Loucy (cell line): ENCODE data around the gene MAB21L3.

Experiments
- H2AFZ ChIP-seq: fragments of 200-600 bp; sonication (generic); 2 replicates; pipeline ENCODE4 v1.6.0; 2016; ENCODE audit warnings: antibody characterized with exemption, mild to moderate bottlenecking, low read length, moderate library complexity
- H3F3A ChIP-seq: fragments of 200-600 bp; 2 replicates; pipeline ENCODE4 v1.6.0; 2016; ENCODE audit warnings: antibody characterized with exemption, low read depth, mild to moderate bottlenecking
- H3K27me3 ChIP-seq: fragments of 200-600 bp; sonication (generic); 2 replicates; pipeline ENCODE4 v1.6.1; 2014; ENCODE audit warnings: low read length, mild to moderate bottlenecking; ENCODE audit not compliant: insufficient read depth, poor library complexity, severe bottlenecking
- H3K36me3 ChIP-seq: fragments of 200-600 bp; sonication (generic); 2 replicates; pipeline ENCODE4 v1.6.1; 2016; ENCODE audit warnings: low read length; ENCODE audit not compliant: insufficient read depth
- H3K4me1 ChIP-seq: fragments of 200-600 bp; sonication (generic); 2 replicates; pipeline ENCODE4 v1.5.1; 2014; ENCODE audit warnings: low read length, mild to moderate bottlenecking; ENCODE audit not compliant: insufficient read depth, poor library complexity, severe bottlenecking
- H3K4me2 ChIP-seq: fragments of 200-600 bp; sonication (generic); 2 replicates; pipeline ENCODE4 v1.6.0; 2014; ENCODE audit warnings: antibody characterized with exemption, low read length, low read depth, mild to moderate bottlenecking; ENCODE audit not compliant: poor library complexity, severe bottlenecking
- H3K4me3 ChIP-seq: fragments of 200-600 bp; sonication (generic); 2 replicates; pipeline ENCODE4 v1.5.1; 2014; ENCODE audit warnings: low read length, mild to moderate bottlenecking, mixed read lengths; ENCODE audit not compliant: poor library complexity, severe bottlenecking
- H3K79me2 ChIP-seq: fragments of 200-600 bp; sonication (generic); 2 replicates; pipeline ENCODE4 v1.6.1; 2014; ENCODE audit warnings: low read length; ENCODE audit not compliant: insufficient read depth
- H3K9ac ChIP-seq: fragments of 200-600 bp; sonication (generic); 2 replicates; pipeline ENCODE4 v1.6.0; 2014; ENCODE audit warnings: mild to moderate bottlenecking, low read depth, low read length, moderate library complexity; ENCODE audit not compliant: poor library complexity, severe bottlenecking
- H3K9me2 ChIP-seq: fragments of 200-600 bp; sonication (generic); replicated peaks from 2 replicates; pipeline ENCODE4 v1.6.1; 2016; ENCODE audit warnings: low read depth, low read length, mixed read lengths
- H3K9me3 ChIP-seq: fragments of 200-600 bp; sonication (generic); 2 replicates; pipeline ENCODE4 v1.6.1; 2014; ENCODE audit warnings: mild to moderate bottlenecking, antibody characterized with exemption, low read length, low read depth; ENCODE audit not compliant: insufficient read depth
- H4K20me1 ChIP-seq: fragments of 200-600 bp; sonication (generic); 2 replicates; pipeline ENCODE4 v1.6.0; 2014; ENCODE audit warnings: antibody characterized with exemption, low read length, mild to moderate bottlenecking; ENCODE audit not compliant: insufficient read depth, poor library complexity, severe bottlenecking
- EZH2phosphoT487 ChIP-seq: fragments of 200-600 bp; IDR thresholded peaks from 2 replicates; pipeline ENCODE4 v1.6.1; 2018; ENCODE audit warnings: antibody characterized with exemption, mild to moderate bottlenecking, moderate library complexity, borderline replicate concordance
- TF ChIP-seq, protein P1 (sequence below): fragments of 200-600 bp; sonication (generic); conservative IDR thresholded peaks from 2 replicates; pipeline ENCODE4 v1.5.1; 2014; ENCODE audit warnings: mild to moderate bottlenecking, antibody characterized with exemption, low read length

MAB21L3 gene

DNA sequence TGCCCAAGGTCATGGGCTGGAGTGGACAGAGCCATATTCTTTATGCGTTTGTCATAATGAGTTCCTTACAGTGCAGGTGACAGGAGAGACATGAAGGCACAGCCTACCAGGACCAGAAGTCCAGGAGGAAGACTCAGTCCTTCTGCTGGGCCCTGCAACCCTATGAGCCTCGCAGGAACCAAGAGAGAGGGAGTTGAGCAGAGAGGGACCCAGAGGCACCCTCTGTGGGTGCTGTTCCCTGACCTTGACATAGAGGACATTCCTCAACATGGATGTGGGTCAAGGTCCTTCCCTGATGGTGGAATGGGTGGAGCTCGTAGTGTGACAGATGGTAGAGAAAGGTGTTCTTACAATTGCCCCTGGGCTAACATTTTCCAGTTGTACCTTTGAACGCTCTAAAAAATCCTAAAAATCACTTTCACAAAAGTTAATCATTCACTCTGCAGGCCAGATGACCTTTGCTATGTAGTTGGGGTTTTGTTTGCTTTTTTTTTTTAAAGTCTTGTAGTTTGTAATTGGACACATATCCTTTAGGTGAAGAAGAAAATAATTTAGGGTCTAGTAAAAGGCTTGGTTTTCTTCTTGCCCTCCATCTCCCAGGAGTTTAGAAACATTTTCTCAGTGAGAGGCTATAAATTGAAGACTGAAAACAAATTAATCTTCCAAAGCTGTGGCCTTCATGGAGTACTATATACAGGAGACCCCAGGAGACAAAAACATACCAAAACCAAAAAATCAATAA is 41.9 kb downstream of the MAB21L3 start:
- Histone ChIP-seq H4K20me1 (no peaks in the 10 kb centered on the region), H3K4me2 (no peak overlapping the region), H3K4me3 (no peak overlapping the region), H3F3A (no peaks in the 10 kb centered on the region), H3K9ac (no peak overlapping the region), H3K9me3 (no peaks in the 10 kb centered on the region), H2AFZ (no peak overlapping the region), H3K9me2 (no peaks in the 10 kb centered on the region), H3K36me3 (no peaks in the 10 kb centered on the region), H3K79me2 (no peaks in the 10 kb centered on the region), H3K27me3 (no peaks in the 10 kb centered on the region), H3K4me1 (peaks cover 11% of the 10 kb centered on the region)
- TF ChIP-seq EZH2phosphoT487 = no peak
- TF ChIP-seq, protein P1, sequence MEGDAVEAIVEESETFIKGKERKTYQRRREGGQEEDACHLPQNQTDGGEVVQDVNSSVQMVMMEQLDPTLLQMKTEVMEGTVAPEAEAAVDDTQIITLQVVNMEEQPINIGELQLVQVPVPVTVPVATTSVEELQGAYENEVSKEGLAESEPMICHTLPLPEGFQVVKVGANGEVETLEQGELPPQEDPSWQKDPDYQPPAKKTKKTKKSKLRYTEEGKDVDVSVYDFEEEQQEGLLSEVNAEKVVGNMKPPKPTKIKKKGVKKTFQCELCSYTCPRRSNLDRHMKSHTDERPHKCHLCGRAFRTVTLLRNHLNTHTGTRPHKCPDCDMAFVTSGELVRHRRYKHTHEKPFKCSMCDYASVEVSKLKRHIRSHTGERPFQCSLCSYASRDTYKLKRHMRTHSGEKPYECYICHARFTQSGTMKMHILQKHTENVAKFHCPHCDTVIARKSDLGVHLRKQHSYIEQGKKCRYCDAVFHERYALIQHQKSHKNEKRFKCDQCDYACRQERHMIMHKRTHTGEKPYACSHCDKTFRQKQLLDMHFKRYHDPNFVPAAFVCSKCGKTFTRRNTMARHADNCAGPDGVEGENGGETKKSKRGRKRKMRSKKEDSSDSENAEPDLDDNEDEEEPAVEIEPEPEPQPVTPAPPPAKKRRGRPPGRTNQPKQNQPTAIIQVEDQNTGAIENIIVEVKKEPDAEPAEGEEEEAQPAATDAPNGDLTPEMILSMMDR = no peak

- Histone ChIP-seq H2AFZ (no peak overlapping the region), H3K9ac (no peak overlapping the region), H4K20me1 (no peaks in the 10 kb centered on the region), H3K4me1 (peaks cover 11% of the 10 kb centered on the region), H3K9me2 (no peaks in the 10 kb centered on the region), H3K4me3 (no peak overlapping the region), H3K36me3 (no peaks in the 10 kb centered on the region), H3K9me3 (no peaks in the 10 kb centered on the region), H3K4me2 (no peak overlapping the region), H3F3A (no peaks in the 10 kb centered on the region), H3K27me3 (no peaks in the 10 kb centered on the region), H3K79me2 (no peaks in the 10 kb centered on the region)
- TF ChIP-seq, protein P1 = no peak
- no peak for TF ChIP-seq EZH2phosphoT487
These were observed 42.5 kb downstream of the MAB21L3 start for GRCh38 chr1:116153692-116154031.

GRCh38 chr1:116154536-116154935 is 43.3 kb downstream of the MAB21L3 start:
- TF ChIP-seq, protein P1 = no peak
- TF ChIP-seq EZH2phosphoT487 = no peak
- H3F3A ChIP-seq = no peaks in the 10 kb centered on the region
- no peaks in the 10 kb centered on the region for H3K27me3 ChIP-seq
- no peaks in the 10 kb centered on the region for H4K20me1 ChIP-seq
- no peak overlapping the region for H2AFZ ChIP-seq
- peaks cover 11% of the 10 kb centered on the region for H3K4me1 ChIP-seq
- H3K36me3 ChIP-seq = no peaks in the 10 kb centered on the region
- no peak overlapping the region for H3K4me3 ChIP-seq
- no peak overlapping the region for H3K4me2 ChIP-seq
- H3K9ac ChIP-seq = no peak overlapping the region
- H3K9me3 ChIP-seq = no peaks in the 10 kb centered on the region
- no peaks in the 10 kb centered on the region for H3K9me2 ChIP-seq
- H3K79me2 ChIP-seq = no peaks in the 10 kb centered on the region
